Cardiac muscle cell (in vitro differentiated cells and primary cell): ENCODE data around the gene CFAP20DC. TPM values are rescaled to one million over a fixed set of nuclear protein-coding genes. Genes with fewer than 3 reads are reported as not detected.
A peak's percentile ranks its signal among the peaks of the same experiment; 100 is the strongest.
"Not testable (repeated sequence)": the region's sequence is repeated elsewhere in the genome, so short reads cannot be mapped to it uniquely, and the experiment has no call there.

Experiments used
- DNase-seq, 2 donors: peaks; one replicate each; pipeline versions ENCODE4 v3.0.0 to v3.0.0-alpha.2; 2010 to 2017; ENCODE audit warnings: low read depth in 1 of 2, low spot score in 1 of 2
- H3K27ac ChIP-seq: fragments of 200-600 bp; sonication (generic); 2 replicates; pipeline ENCODE4 v1.5.1; 2016
- H3K27me3 ChIP-seq: fragments of 200-600 bp; sonication (generic); 2 replicates; pipeline ENCODE4 v1.6.0; 2016; ENCODE audit warnings: control low read depth
- H3K36me3 ChIP-seq: fragments of 200-600 bp; sonication (generic); 2 replicates; pipeline ENCODE4 v1.5.1; 2016; ENCODE audit warnings: control low read depth
- H3K4me1 ChIP-seq: fragments of 200-600 bp; sonication (generic); 2 replicates; pipeline ENCODE4 v1.8.1; 2017; ENCODE audit warnings: low read depth, mild to moderate bottlenecking, mixed run types
- H3K4me3 ChIP-seq: fragments of 200-600 bp; sonication (generic); 2 replicates; pipeline ENCODE4 v1.5.1; 2016; ENCODE audit warnings: mild to moderate bottlenecking
- H3K9me3 ChIP-seq: fragments of 200-600 bp; sonication (generic); 2 replicates; pipeline ENCODE4 v1.5.1; 2017; ENCODE audit warnings: low read depth, mild to moderate bottlenecking, control low read depth
- polyA plus RNA-seq: library from polyadenylated mRNA; unstranded; fragments of >200 nt; fragmentation: Nextera tagmentation; extraction: Ambion mirVana; gene quantifications from 2 replicates; pipeline ENCODE4 v1.2.1, GENCODE V29; 2016
- total RNA-seq: library from RNA; depleted of rRNA; stranded (reverse); fragments of >200 nt; gene quantifications from 2 replicates; pipeline ENCODE4 v1.2.3, GENCODE V29; 2016
- TF ChIP-seq, protein P1 (sequence below): IDR thresholded peaks from 2 replicates; pipeline ENCODE4 v1.5.1; 2012; ENCODE audit warnings: low read depth, mild to moderate bottlenecking, low read length

CFAP20DC gene
- total and polyA plus RNA-seq, 2 experiments from 2014 or later = 0.53 to 1.3 TPM

DNA sequence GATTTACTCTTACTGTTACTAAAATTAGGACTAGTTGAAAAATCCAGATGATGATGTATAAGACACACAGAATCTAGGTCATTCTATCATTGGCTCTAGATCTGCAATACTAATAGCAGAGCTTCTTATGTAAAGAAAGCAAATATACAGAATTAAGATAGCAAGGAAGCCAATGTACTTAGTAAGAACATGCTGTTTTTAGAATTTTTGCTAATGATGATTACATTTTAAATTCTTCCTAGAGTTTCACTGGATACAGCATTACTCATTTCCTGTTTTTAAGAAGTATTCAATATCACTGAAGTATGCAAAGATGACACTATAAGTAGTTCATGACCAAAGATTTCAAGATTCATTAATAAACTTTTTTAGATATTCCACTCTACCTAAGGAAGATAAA, 60.7 kb downstream of the CFAP20DC start:
- DNase-seq = peak in 1 of 2 donors; percentile 21
- H3K27ac ChIP-seq = no peak overlapping the region
- no peaks in the 10 kb centered on the region for H3K27me3 ChIP-seq
- H3K9me3 ChIP-seq = no peaks in the 10 kb centered on the region
- no peaks in the 10 kb centered on the region for H3K4me1 ChIP-seq
- no peaks in the 10 kb centered on the region for H3K36me3 ChIP-seq
- no peak overlapping the region for H3K4me3 ChIP-seq
- TF ChIP-seq, protein P1, sequence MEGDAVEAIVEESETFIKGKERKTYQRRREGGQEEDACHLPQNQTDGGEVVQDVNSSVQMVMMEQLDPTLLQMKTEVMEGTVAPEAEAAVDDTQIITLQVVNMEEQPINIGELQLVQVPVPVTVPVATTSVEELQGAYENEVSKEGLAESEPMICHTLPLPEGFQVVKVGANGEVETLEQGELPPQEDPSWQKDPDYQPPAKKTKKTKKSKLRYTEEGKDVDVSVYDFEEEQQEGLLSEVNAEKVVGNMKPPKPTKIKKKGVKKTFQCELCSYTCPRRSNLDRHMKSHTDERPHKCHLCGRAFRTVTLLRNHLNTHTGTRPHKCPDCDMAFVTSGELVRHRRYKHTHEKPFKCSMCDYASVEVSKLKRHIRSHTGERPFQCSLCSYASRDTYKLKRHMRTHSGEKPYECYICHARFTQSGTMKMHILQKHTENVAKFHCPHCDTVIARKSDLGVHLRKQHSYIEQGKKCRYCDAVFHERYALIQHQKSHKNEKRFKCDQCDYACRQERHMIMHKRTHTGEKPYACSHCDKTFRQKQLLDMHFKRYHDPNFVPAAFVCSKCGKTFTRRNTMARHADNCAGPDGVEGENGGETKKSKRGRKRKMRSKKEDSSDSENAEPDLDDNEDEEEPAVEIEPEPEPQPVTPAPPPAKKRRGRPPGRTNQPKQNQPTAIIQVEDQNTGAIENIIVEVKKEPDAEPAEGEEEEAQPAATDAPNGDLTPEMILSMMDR = no peak

DNA sequence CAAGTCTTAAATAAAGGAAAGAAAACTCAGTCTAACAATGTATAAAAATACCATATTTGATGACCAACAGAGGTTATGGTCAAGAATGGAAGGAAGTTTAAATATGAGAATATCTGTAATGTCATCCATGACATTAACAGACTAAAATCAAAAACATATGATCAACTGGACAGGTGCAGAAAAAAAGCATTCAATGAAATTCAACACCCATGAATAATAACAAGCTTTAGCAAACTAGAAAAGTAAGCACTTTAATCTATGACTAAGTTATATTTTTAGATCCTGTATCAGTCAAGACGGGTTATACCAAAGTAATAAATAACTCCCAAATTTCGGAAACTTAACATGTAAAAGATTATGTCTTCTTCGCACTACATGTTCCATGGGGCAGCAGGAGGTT, 61.8 kb downstream of the CFAP20DC start:
- TF ChIP-seq, protein P1 = no peak
- H3K4me1 ChIP-seq = no peaks in the 10 kb centered on the region
- H3K36me3 ChIP-seq = no peaks in the 10 kb centered on the region
- no peaks in the 10 kb centered on the region for H3K27me3 ChIP-seq
- no peaks in the 10 kb centered on the region for H3K9me3 ChIP-seq
- no peak for DNase-seq
- H3K27ac ChIP-seq = no peak overlapping the region
- no peak overlapping the region for H3K4me3 ChIP-seq

DNA sequence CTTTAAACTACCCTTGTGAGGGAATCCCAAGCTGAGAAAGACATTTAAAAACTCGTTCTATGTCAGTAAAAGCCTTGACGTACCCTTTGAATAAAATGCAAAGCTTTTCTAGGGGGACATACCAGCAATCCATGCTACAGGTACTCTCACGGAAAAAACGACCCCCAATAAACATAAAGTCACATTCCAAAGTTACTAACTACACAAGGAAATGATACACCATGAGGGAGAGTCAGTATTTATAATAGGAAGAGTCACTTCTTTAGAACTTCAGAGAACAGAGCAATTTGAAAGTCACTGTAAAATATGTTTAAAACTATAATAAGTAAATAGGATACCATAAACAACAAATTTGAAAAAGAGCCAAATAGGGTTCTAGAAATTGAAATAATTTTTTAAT, 63.2 kb downstream of the CFAP20DC start:
- Histone ChIP-seq H3K27ac (no peak overlapping the region), H3K27me3 (no peaks in the 10 kb centered on the region), H3K4me3 (no peak overlapping the region), H3K36me3 (no peaks in the 10 kb centered on the region), H3K4me1 (no peaks in the 10 kb centered on the region), H3K9me3 (no peaks in the 10 kb centered on the region)
- DNase-seq = no peak
- TF ChIP-seq, protein P1 = no peak

DNA sequence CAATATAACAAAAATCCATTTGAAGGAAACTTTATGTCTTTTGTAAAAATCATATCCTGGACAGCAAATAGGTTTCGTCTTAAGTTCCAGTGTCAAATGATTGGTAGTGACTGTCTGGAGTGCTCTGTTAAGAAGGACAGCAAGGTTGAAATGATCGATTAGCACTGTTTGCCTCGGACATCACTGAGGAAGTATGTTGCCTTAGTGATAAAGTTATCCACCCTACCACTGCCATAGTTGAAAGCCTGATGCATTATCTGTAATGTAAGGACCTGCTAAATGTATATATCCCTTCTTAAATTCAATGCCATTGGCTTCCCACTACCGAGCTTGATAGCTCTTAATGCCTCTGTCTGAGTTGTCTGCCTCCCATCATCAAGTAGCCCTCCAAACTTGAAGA, 70.0 kb downstream of the CFAP20DC start:
- no peak for DNase-seq
- Histone ChIP-seq H3K27me3 (no peaks in the 10 kb centered on the region), H3K4me1 (no peaks in the 10 kb centered on the region), H3K36me3 (no peaks in the 10 kb centered on the region), H3K27ac (no peak overlapping the region), H3K9me3 (no peaks in the 10 kb centered on the region), H3K4me3 (no peak overlapping the region)
- TF ChIP-seq, protein P1 = no peak

DNA sequence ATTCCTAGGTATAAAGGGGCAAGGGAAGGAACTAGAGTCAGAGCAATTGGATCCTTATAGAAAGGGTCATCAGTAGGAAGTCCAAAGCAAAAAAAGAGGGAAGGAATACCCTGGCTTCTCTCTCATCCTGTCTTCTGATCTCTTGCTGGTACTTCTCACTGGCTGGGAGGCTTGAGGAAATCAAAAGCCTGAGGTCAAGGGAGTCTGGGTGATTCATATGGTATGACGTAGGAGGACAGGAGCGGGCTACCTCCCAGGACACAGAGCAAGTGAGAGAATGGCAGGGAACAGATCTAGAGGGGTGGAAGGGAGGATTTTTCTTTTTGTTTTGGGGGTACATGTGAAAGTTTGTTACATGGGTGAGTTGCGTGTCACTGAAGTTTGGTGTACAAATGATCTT, 76.0 kb downstream of the CFAP20DC start:
- peaks cover 4% of the 10 kb centered on the region for H3K27me3 ChIP-seq
- no peak overlapping the region for H3K4me3 ChIP-seq
- no peak overlapping the region for H3K27ac ChIP-seq
- H3K4me1 ChIP-seq = no peaks in the 10 kb centered on the region
- H3K9me3 ChIP-seq = no peaks in the 10 kb centered on the region
- DNase-seq = peak in 1 of 2 donors; percentile 34
- H3K36me3 ChIP-seq = no peaks in the 10 kb centered on the region
- TF ChIP-seq, protein P1 = no peak

DNA sequence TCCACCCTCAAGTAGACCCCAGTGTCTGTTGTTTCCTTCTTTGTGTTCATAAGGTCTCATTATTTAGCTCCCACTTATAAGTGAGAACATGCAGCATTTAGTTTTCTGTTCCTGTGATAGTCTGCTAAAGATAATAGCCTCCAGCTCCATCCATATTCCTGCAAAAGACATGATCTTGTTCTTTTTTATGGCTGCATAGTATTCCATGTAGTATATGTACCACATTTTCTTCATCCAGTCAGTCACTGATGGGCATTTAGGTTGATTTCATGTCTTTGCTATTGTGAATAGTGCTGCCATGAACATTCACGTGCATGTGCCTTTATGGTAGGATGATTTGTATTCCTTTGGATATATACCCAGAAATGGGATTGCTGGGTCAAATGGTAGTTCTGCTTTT, 82.0 kb downstream of the CFAP20DC start:
- DNase-seq, H3K4me3 ChIP-seq, H3K4me1 ChIP-seq, H3K27ac ChIP-seq, H3K9me3 ChIP-seq, H3K36me3 ChIP-seq, H3K27me3 ChIP-seq: not testable (repeated sequence)
